SJCRH30 (cell line): ENCODE results near the gene WNT6. TPM values are rescaled to one million over a fixed set of nuclear protein-coding genes. Genes with fewer than 3 reads are reported as not detected.
"Not testable (repeated sequence)": the region's sequence is repeated elsewhere in the genome, so short reads cannot be mapped to it uniquely, and the experiment has no call there.

Experiments
- DNase-seq, 2 experiments: peaks; one replicate each; pipeline ENCODE4 v3.0.0-alpha.2; 2015 to 2020
- H3K27ac ChIP-seq: fragments of 250-450 bp; sonication (Bioruptor Pico); 2 replicates; pipeline ENCODE4 v1.5.1; 2020; ENCODE audit warnings: mild to moderate bottlenecking, moderate library complexity
- H3K27me3 ChIP-seq: fragments of 250-450 bp; sonication (Bioruptor Pico); 2 replicates; pipeline ENCODE4 v1.5.1; 2020; ENCODE audit warnings: mild to moderate bottlenecking, moderate library complexity
- H3K36me3 ChIP-seq: fragments of 250-450 bp; sonication (Bioruptor Pico); 2 replicates; pipeline ENCODE4 v1.5.1; 2020; ENCODE audit warnings: mild to moderate bottlenecking, moderate library complexity
- H3K4me1 ChIP-seq: fragments of 250-450 bp; sonication (Bioruptor Pico); 2 replicates; pipeline ENCODE4 v1.5.1; 2020; ENCODE audit warnings: mild to moderate bottlenecking, moderate library complexity
- H3K4me3 ChIP-seq: fragments of 250-450 bp; sonication (Bioruptor Pico); 2 replicates; pipeline ENCODE4 v1.5.1; 2020; ENCODE audit warnings: mild to moderate bottlenecking, moderate library complexity
- H3K9me3 ChIP-seq: fragments of 250-450 bp; sonication (Bioruptor Pico); replicated peaks from 2 replicates; pipeline ENCODE4 v1.5.1; 2020; ENCODE audit warnings: mild to moderate bottlenecking, moderate library complexity
- total RNA-seq: library from RNA; depleted of rRNA; stranded (reverse); fragments of >200 nt; shearing (Covaris generic); gene quantifications from 2 replicates; pipeline ENCODE4 v1.2.3, GENCODE V29; 2014

The WNT6 gene
- total RNA-seq, 1 experiment from 2014 or later = 0.10 TPM

DNA sequence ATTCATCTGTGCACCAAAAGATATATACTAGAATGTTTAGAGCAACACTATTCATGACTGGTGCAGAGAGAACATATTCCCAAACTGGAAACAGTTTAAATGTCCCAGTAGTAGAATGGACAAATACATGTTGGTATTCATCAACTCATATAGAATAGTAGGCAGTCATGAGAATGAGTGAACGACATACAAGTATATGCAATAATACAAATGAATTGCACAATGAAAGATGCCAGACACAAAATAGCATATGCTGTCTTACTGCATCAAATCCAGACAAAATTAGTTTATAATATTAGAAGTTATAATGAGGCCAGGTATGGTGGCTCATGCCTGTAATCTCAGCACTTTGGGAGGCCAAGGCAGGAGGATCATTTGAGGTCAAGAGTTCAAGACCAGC, 19.7 kb upstream of the WNT6 start:
- Histone ChIP-seq H3K4me3 (no peak overlapping the region), H3K36me3 (no peaks in the 10 kb centered on the region), H3K4me1 (no peaks in the 10 kb centered on the region), H3K27me3 (no peaks in the 10 kb centered on the region), H3K9me3 (peaks cover 4% of the 10 kb centered on the region; the same call in 1 of the 2 replicates), H3K27ac (no peak overlapping the region)
- no peak for DNase-seq

DNA sequence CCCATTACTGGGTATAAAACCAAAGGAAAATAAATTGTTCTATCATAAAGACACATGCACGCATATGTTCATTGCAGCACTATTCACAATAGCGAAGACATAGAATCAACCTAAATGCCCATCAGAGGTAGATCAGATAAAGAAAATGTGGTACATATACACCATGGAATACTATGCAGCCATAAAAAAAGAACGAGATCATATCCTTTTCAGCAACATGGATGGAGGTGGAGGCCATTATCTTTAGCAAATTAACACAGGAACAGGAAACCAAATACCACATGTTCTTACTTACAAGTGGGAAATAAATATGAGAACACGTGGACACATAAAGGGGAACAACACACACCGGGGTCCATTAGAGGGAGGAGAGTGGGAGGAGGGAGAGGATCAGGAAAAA, 15.3 kb upstream of the WNT6 start:
- not testable (repeated sequence) for H3K4me1 ChIP-seq

DNA sequence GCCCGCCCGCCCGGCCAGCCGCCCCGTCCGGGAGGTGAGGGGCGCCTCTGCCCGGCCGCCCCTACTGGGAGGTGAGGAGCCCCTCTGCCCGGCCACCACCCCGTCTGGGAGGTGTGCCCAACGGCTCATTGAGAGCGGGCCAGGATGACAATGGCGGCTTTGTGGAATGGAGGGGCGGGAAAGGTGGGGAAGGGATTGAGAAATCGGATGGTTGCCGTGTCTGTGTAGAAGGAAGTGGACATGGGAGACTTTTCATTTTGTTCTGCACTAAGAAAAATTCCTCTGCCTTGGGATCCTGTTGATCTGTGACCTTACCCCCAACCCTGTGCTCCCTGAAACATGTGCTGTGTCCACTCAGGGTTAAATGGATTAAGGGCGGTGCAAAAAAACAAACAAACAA, 12.6 kb upstream of the WNT6 start:
- not testable (repeated sequence) for H3K36me3 ChIP-seq, H3K4me1 ChIP-seq, DNase-seq, H3K27ac ChIP-seq, H3K27me3 ChIP-seq, H3K4me3 ChIP-seq, H3K9me3 ChIP-seq

More for the DNA sequence above, 15.3 kb upstream of the WNT6 start:
- H3K36me3 ChIP-seq, H3K9me3 ChIP-seq, H3K27me3 ChIP-seq, DNase-seq, H3K27ac ChIP-seq, H3K4me3 ChIP-seq: not testable (repeated sequence)

GRCh38 chr2:218849721-218850120, 9.9 kb upstream of the WNT6 start:
- H3K27me3 ChIP-seq = no peaks in the 10 kb centered on the region
- H3K4me3 ChIP-seq = no peak overlapping the region
- H3K9me3 ChIP-seq = no peaks in the 10 kb centered on the region
- no peak overlapping the region for H3K27ac ChIP-seq
- H3K4me1 ChIP-seq = peaks cover 4% of the 10 kb centered on the region; the same call in 1 of the 2 replicates
- DNase-seq = no peak
- H3K36me3 ChIP-seq = no peaks in the 10 kb centered on the region

DNA sequence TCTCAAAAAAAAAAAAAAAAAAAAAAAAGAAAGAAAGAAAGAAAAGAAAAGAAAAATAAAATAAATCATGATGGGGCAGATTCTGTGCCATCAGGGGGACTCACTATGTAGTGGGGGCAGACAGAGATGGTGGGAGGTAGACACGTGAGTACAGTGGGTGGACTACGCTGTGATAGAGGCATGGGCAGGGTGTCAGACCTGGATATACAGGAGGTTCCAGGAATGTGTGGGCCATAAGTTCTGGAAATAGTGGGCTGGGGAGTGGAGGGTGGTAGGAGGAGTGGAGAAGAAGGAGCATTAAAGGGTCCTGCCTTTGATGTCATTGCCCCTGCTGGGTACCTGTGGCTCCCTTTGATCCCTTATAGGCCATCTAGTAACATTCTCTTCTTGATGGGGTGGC, 8.8 kb upstream of the WNT6 start:
- H3K4me1 ChIP-seq = peaks cover 11% of the 10 kb centered on the region
- H3K9me3 ChIP-seq = no peaks in the 10 kb centered on the region
- H3K4me3 ChIP-seq = no peak overlapping the region
- no peaks in the 10 kb centered on the region for H3K27me3 ChIP-seq
- H3K36me3 ChIP-seq = no peaks in the 10 kb centered on the region
- H3K27ac ChIP-seq = no peak overlapping the region
- DNase-seq = no peak

GRCh38 chr2:218851286-218851685, 8.3 kb upstream of the WNT6 start:
- Histone ChIP-seq H3K4me3 (no peak overlapping the region), H3K27ac (no peak overlapping the region), H3K27me3 (no peaks in the 10 kb centered on the region), H3K9me3 (no peaks in the 10 kb centered on the region), H3K4me1 (peaks cover 16% of the 10 kb centered on the region), H3K36me3 (no peaks in the 10 kb centered on the region)
- no peak for DNase-seq

GRCh38 chr2:218852911-218853667, 6.5 kb upstream of the WNT6 start:
- peak; percentile 56 to 78 for DNase-seq
- Histone ChIP-seq H3K4me1 (peaks cover 28% of the 10 kb centered on the region), H3K9me3 (no peaks in the 10 kb centered on the region), H3K27me3 (no peaks in the 10 kb centered on the region), H3K4me3 (no peak overlapping the region), H3K36me3 (no peaks in the 10 kb centered on the region), H3K27ac (no peak overlapping the region)

GRCh38 chr2:218853766-218854165, 5.8 kb upstream of the WNT6 start:
- no peak overlapping the region for H3K27ac ChIP-seq
- no peaks in the 10 kb centered on the region for H3K36me3 ChIP-seq
- H3K9me3 ChIP-seq = no peaks in the 10 kb centered on the region
- no peak for DNase-seq
- H3K27me3 ChIP-seq = no peaks in the 10 kb centered on the region; the same call in 1 of the 2 replicates
- H3K4me3 ChIP-seq = no peak overlapping the region
- peaks cover 28% of the 10 kb centered on the region for H3K4me1 ChIP-seq

GRCh38 chr2:218854860-218855259, 4.7 kb upstream of the WNT6 start:
- H3K27ac ChIP-seq = no peak overlapping the region
- H3K27me3 ChIP-seq = peaks cover 5% of the 10 kb centered on the region; the same call in 1 of the 2 replicates
- H3K4me1 ChIP-seq = peaks cover 25% of the 10 kb centered on the region
- no peaks in the 10 kb centered on the region for H3K36me3 ChIP-seq
- DNase-seq = no peak
- H3K4me3 ChIP-seq = no peak overlapping the region
- no peaks in the 10 kb centered on the region for H3K9me3 ChIP-seq

DNA sequence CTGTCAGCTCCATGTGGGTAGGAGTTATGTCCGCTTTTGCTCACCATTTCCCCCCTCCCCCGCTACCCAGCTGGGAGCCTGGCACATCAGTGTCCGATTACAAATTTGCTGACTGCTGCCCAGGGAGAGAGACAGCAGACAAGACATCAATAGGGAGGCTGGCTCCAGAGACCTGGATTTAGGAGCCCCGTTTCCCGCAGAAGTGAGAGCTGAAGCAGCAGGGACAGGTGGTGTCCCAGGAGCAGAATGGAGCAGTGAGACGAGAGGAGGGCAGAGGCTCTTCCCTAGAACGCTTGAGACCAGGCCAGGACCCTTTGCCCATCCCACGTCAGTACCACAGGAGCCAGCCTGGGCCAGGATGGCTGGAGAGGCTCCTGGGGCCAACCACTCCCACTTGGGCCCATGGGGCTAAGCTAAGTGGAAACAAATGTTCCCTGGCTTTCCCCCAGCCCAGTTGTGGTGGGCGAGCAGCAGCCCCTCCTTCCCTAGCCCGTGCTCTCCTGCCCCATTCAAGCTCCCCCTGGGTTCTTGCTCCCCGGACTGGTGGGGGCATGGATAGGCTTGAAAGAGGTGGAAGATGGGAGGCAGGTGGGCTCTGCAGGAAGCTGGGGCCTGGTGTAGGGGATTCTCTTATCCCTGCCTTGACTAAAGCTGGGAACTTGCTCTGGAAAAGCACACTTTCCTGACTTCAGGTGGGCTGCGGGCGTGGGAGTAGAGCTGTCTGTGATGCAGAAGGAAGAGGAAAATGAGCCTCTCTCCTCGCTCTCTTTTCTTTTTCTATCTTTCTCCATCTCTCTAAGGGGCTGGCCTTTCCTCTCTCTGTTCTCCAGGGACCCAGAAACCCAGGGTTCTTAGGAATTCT, 4.1 kb upstream of the WNT6 start:
- H3K27me3 ChIP-seq = peaks cover 12% of the 10 kb centered on the region; the same call in 1 of the 2 replicates
- no peak overlapping the region for H3K4me3 ChIP-seq
- peaks cover 31% of the 10 kb centered on the region for H3K4me1 ChIP-seq
- H3K27ac ChIP-seq = no peak overlapping the region
- peak in 1 of 2 experiments; percentile 29 for DNase-seq
- no peaks in the 10 kb centered on the region for H3K9me3 ChIP-seq
- H3K36me3 ChIP-seq = no peaks in the 10 kb centered on the region

DNA sequence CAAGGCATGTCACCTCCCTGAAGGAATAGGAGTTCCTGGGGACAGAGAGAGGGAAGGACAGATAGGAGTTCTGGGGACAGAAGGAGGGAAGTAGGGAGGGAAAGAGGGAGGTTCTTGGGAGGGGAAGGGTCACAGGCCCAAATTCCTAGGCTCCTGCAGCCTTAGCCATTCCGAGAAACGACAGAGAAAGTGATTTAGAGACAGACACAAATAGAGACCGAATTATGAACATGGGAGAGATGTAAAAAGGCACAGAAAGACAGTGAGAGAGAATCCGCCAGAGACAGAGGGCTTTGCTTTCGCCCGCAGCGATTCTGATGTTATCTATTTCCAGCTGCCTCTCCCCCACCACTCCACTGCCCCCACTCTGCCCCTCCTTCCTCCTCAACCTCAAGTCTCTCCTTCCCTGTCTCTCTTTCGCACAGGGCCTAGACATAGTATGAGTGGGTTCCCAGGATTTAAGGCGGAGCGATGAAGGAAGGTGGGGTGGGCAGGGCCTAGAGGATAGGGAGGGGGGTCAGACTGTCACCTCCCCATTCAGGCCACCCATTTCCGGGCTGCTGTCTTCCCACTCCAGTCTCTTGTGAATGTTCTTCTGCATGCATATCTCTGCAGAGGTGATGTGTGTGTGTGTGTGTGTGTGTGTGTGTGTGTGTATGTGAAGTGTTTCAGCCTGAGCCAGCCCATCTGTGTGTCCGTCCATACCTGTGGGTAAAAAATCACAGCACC, 3.3 kb upstream of the WNT6 start:
- Histone ChIP-seq H3K9me3 (no peaks in the 10 kb centered on the region), H3K36me3 (no peaks in the 10 kb centered on the region), H3K27ac (no peak overlapping the region), H3K4me1 (peaks cover 31% of the 10 kb centered on the region), H3K27me3 (peaks cover 12% of the 10 kb centered on the region; the same call in 1 of the 2 replicates), H3K4me3 (no peak overlapping the region)
- peak; percentile 38 to 59 for DNase-seq

GRCh38 chr2:218856896-218857243, 2.7 kb upstream of the WNT6 start:
- H3K4me1 ChIP-seq = peaks cover 31% of the 10 kb centered on the region
- H3K27ac ChIP-seq = no peak overlapping the region
- H3K27me3 ChIP-seq = peaks cover 12% of the 10 kb centered on the region; the same call in 1 of the 2 replicates
- DNase-seq = no peak
- no peak overlapping the region for H3K4me3 ChIP-seq
- no peaks in the 10 kb centered on the region for H3K9me3 ChIP-seq
- H3K36me3 ChIP-seq = no peaks in the 10 kb centered on the region

- Histone ChIP-seq H3K36me3 (no peaks in the 10 kb centered on the region), H3K4me3 (no peak overlapping the region), H3K9me3 (no peaks in the 10 kb centered on the region), H3K27me3 (peaks cover 12% of the 10 kb centered on the region; the same call in 1 of the 2 replicates), H3K27ac (no peak overlapping the region), H3K4me1 (peaks cover 31% of the 10 kb centered on the region)
- DNase-seq = peak; percentile 41 to 46
Observed at GRCh38 chr2:218857371-218858137, 2.1 kb upstream of the WNT6 start.

DNA sequence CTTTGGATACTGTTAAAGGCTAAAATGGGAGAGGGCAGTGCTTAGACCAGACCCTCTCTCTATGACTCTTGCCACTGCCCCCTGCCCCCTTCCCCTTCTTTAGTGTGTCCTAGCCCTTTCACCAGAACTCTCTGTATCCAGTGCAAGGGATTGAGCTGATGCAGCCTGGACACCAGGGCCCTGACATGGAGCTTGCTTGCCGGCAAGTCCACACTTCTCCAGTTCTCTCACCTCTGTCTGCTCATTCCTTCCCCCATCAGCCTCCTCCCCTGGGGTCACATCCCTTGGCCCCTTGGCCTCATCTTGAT, 1.5 kb upstream of the WNT6 start:
- Histone ChIP-seq H3K27me3 (peaks cover 12% of the 10 kb centered on the region; the same call in 1 of the 2 replicates), H3K4me1 (peaks cover 31% of the 10 kb centered on the region)

More for the DNA sequence above, 1.5 kb upstream of the WNT6 start:
- Histone ChIP-seq H3K9me3 (no peaks in the 10 kb centered on the region), H3K27ac (no peak overlapping the region), H3K4me3 (no peak overlapping the region), H3K36me3 (no peaks in the 10 kb centered on the region)
- DNase-seq = no peak
